IMR-90 (cell line): ENCODE data around the gene CACNA2D3. TPM values are rescaled to one million over a fixed set of nuclear protein-coding genes. Genes with fewer than 3 reads are reported as not detected.

Source experiments
- ATAC-seq: fragments of 200-7000 bp; cut with Tn5 transposase; 2 replicates; pipeline ENCODE4 v1.9.1; 2020; ENCODE audit warnings: low read depth, mild to moderate bottlenecking, moderate library complexity
- BruUV-seq: library from RNA; stranded (reverse); fragments of 400-500 nt; replicated peaks from 2 replicates; lab custom pipeline; 2021; lab: Mats Ljungman, UMichigan
- CTCF ChIA-PET: fragments of 300-600 bp; formaldehyde crosslinking; extraction: SDS; loops from one replicate; lab custom pipeline; 2021; ENCODE audit warnings: antibody characterized with exemption; lab: Yijun Ruan, JAX
- POLR2A ChIA-PET: fragments of 300-600 bp; sonication (Branson Sonifier 250); formaldehyde crosslinking; loops from one replicate; lab custom pipeline; 2022; ENCODE audit warnings: antibody characterized with exemption; ENCODE audit not compliant: unreplicated experiment; lab: Charles Lee
- DNase-seq: peaks from one replicate; pipeline ENCODE4 v3.0.0; 2013
- H2AFZ ChIP-seq: replicated peaks from 2 replicates; pipeline ENCODE3; 2013; ENCODE audit warnings: low read length, mild to moderate bottlenecking; ENCODE audit not compliant: poor library complexity
- H2AK5ac ChIP-seq: 2 replicates; pipeline ENCODE4 v1.6.1; 2013; ENCODE audit warnings: low read depth, low read length, inconsistent platforms
- H2AK9ac ChIP-seq: replicated peaks from 2 replicates; pipeline ENCODE3; 2013; ENCODE audit warnings: mild to moderate bottlenecking, low read depth, low read length, moderate library complexity; ENCODE audit not compliant: poor library complexity
- H2BK120ac ChIP-seq: 2 replicates; pipeline ENCODE4 v1.6.1; 2013; ENCODE audit warnings: low read depth, low read length, inconsistent platforms
- H2BK15ac ChIP-seq: 3 replicates; pipeline ENCODE4 v1.6.1; 2013; ENCODE audit warnings: low read depth, low read length, inconsistent platforms
- H2BK20ac ChIP-seq: 2 replicates; pipeline ENCODE4 v1.6.1; 2013; ENCODE audit warnings: low read depth, mild to moderate bottlenecking, inconsistent platforms, low read length, moderate library complexity
- H2BK5ac ChIP-seq: 2 replicates; pipeline ENCODE4 v1.6.1; 2013; ENCODE audit warnings: mild to moderate bottlenecking, low read depth, low read length, inconsistent platforms; ENCODE audit not compliant: poor library complexity, severe bottlenecking
- H3K14ac ChIP-seq: replicated peaks from 2 replicates; pipeline ENCODE4 v1.6.1; 2013; ENCODE audit warnings: low read depth, low read length, inconsistent platforms
- H3K18ac ChIP-seq: 2 replicates; pipeline ENCODE4 v1.6.1; 2013; ENCODE audit warnings: low read depth, low read length, control low read depth
- H3K23ac ChIP-seq: 2 replicates; pipeline ENCODE4 v1.6.1; 2013; ENCODE audit warnings: low read depth, low read length, inconsistent platforms
- H3K27ac ChIP-seq: 2 replicates; pipeline ENCODE4 v1.5.1; 2013; ENCODE audit warnings: mild to moderate bottlenecking, control low read depth, low read length; ENCODE audit not compliant: insufficient read depth
- H3K27me3 ChIP-seq: 2 replicates; pipeline ENCODE4 v1.6.1; 2013; ENCODE audit warnings: low read length; ENCODE audit not compliant: control insufficient read depth, insufficient read depth
- H3K36me3 ChIP-seq: 2 replicates; pipeline ENCODE4 v1.6.1; 2013; ENCODE audit warnings: low read length, mixed read lengths; ENCODE audit not compliant: control insufficient read depth, insufficient read depth
- H3K4ac ChIP-seq: 2 replicates; pipeline ENCODE4 v1.6.1; 2013; ENCODE audit warnings: low read depth, low read length, inconsistent platforms
- H3K4me1 ChIP-seq: 2 replicates; pipeline ENCODE4 v1.6.1; 2013; ENCODE audit warnings: low read length, mixed read lengths; ENCODE audit not compliant: control insufficient read depth, insufficient read depth
- H3K4me2 ChIP-seq: 2 replicates; pipeline ENCODE4 v1.6.1; 2013; ENCODE audit warnings: low read depth, mild to moderate bottlenecking, control low read depth, low read length, moderate library complexity
- H3K4me3 ChIP-seq: 2 replicates; pipeline ENCODE4 v1.5.1; 2013; ENCODE audit warnings: low read depth, mild to moderate bottlenecking, control low read depth, low read length, moderate library complexity; ENCODE audit not compliant: insufficient read depth
- H3K56ac ChIP-seq: 2 replicates; pipeline ENCODE4 v1.6.1; 2013; ENCODE audit warnings: low read length, inconsistent platforms; ENCODE audit not compliant: insufficient read depth; ENCODE audit errors: extremely low read depth
- H3K79me1 ChIP-seq, 2 experiments: 2 replicates each; pipeline ENCODE4 v1.6.1; 2013; ENCODE audit warnings: low read length in 2 of 2, inconsistent platforms in 1 of 2, low read depth in 1 of 2
- H3K9ac ChIP-seq: 2 replicates; pipeline ENCODE4 v1.6.1; 2013; ENCODE audit warnings: low read depth, low read length, control low read depth
- H3K9me1 ChIP-seq: 2 replicates; pipeline ENCODE4 v1.6.1; 2013; ENCODE audit warnings: low read length, inconsistent platforms; ENCODE audit not compliant: insufficient read depth
- H3K9me3 ChIP-seq: 2 replicates; pipeline ENCODE4 v1.6.1; 2013; ENCODE audit warnings: low read length; ENCODE audit not compliant: control insufficient read depth, insufficient read depth
- H4K20me1 ChIP-seq: 2 replicates; pipeline ENCODE4 v1.6.1; 2013; ENCODE audit warnings: low read length, inconsistent platforms; ENCODE audit not compliant: insufficient read depth
- H4K5ac ChIP-seq: 2 replicates; pipeline ENCODE4 v1.6.1; 2013; ENCODE audit warnings: mild to moderate bottlenecking, low read depth, low read length, control low read depth
- H4K8ac ChIP-seq, 2 experiments: 2 replicates each; pipeline ENCODE4 v1.6.1; 2013; ENCODE audit warnings: low read depth in 2 of 2, low read length in 2 of 2, control low read depth in 1 of 2, inconsistent platforms in 1 of 2
- H4K91ac ChIP-seq: 2 replicates; pipeline ENCODE4 v1.6.1; 2013; ENCODE audit warnings: low read depth, low read length, inconsistent platforms; ENCODE audit not compliant: insufficient read depth
- BHLHE40 ChIP-seq: fragments of 150-350 bp; IDR thresholded peaks from 2 replicates; pipeline ENCODE4 v1.6.1; 2016; ENCODE audit warnings: mild to moderate bottlenecking, low read depth, low read length
- FOS ChIP-seq: fragments of 150-350 bp; IDR thresholded peaks from 2 replicates; pipeline ENCODE4 v1.6.1; 2016; ENCODE audit warnings: low read depth, low read length
- MAFK ChIP-seq: IDR thresholded peaks from 2 replicates; pipeline ENCODE4 v1.6.1; 2012; ENCODE audit warnings: low read depth, low read length, improper control_type of control experiment
- MAZ ChIP-seq: IDR thresholded peaks from 2 replicates; pipeline ENCODE4 v1.6.1; 2012; ENCODE audit warnings: low read depth, mild to moderate bottlenecking, low read length, improper control_type of control experiment, moderate library complexity, borderline replicate concordance
- MXI1 ChIP-seq: IDR thresholded peaks from 2 replicates; pipeline ENCODE4 v1.6.1; 2012; ENCODE audit warnings: low read depth, mild to moderate bottlenecking, low read length, moderate library complexity, borderline replicate concordance
- NFE2L2 ChIP-seq: fragments of 150-350 bp; IDR thresholded peaks from 2 replicates; pipeline ENCODE4 v1.6.1; 2016; ENCODE audit warnings: low read depth, mild to moderate bottlenecking, low read length
- POLR2A ChIP-seq: IDR thresholded peaks from 2 replicates; pipeline ENCODE4 v1.6.1; 2012; ENCODE audit warnings: mild to moderate bottlenecking, low read depth, low read length
- RAD21 ChIP-seq: IDR thresholded peaks from 2 replicates; pipeline ENCODE4 v1.6.1; 2012; ENCODE audit warnings: low read length, improper control_type of control experiment
- WGBS, 2 experiments: methylation state at CpG; one replicate each; pipeline versions ENCODE4 v1.1.5 to v1.1.7; 2013; ENCODE audit warnings: missing lambda C conversion rate in 2 of 2; ENCODE audit not compliant: insufficient read length in 1 of 2; ENCODE audit errors: extremely low coverage in 2 of 2; 5-methylcytosine and 5-hydroxymethylcytosine counted together
- dilution Hi-C: fragments of 300-500 bp; cut with HindIII; formaldehyde crosslinking; loops from one replicate; pipeline ENCODE4 v1.14.3; 2018; ENCODE audit warnings: low sequenced_read_pairs; ENCODE audit not compliant: unreplicated experiment
- in situ Hi-C: fragments of 300-500 bp; cut with MboI; formaldehyde crosslinking; loops from 3 replicates; pipeline ENCODE4 v1.14.3; 2019; ENCODE audit warnings: low sequenced_read_pairs, inconsistent platforms, mixed read lengths
- intact Hi-C: fragments of 100-400 bp; cut with micrococcal nuclease; formaldehyde crosslinking; loops from 2 replicates; pipeline ENCODE4 v1.10.0; 2022
- polyA plus RNA-seq, 3 experiments: library from polyadenylated mRNA; depleted of rRNA; stranded (reverse); fragments of >200 nt; gene quantifications; 2 replicates each; pipeline ENCODE4 v1.2.3, GENCODE V29; 2012; ENCODE audit warnings: low replicate concordance in 1 of 3
- total RNA-seq: library from RNA; depleted of rRNA; stranded (reverse); fragments of >200 nt; gene quantifications from 2 replicates; pipeline ENCODE4 v1.2.3, GENCODE V29; 2012
- TF ChIP-seq, protein P1 (sequence below): conservative IDR thresholded peaks from 2 replicates; pipeline ENCODE4 v1.5.1; 2012; ENCODE audit warnings: mild to moderate bottlenecking, low read depth, low read length, improper control_type of control experiment
- TF ChIP-seq, protein P2 (sequence below): fragments of 150-350 bp; IDR thresholded peaks from 2 replicates; pipeline ENCODE4 v1.6.1; 2017; ENCODE audit warnings: mild to moderate bottlenecking, antibody characterized with exemption, low read length, low read depth

Gene CACNA2D3
- total and polyA plus RNA-seq, 2 of the 4 experiments (the other 2 are of a cell fraction), result 0.36 to 0.41 TPM

DNA sequence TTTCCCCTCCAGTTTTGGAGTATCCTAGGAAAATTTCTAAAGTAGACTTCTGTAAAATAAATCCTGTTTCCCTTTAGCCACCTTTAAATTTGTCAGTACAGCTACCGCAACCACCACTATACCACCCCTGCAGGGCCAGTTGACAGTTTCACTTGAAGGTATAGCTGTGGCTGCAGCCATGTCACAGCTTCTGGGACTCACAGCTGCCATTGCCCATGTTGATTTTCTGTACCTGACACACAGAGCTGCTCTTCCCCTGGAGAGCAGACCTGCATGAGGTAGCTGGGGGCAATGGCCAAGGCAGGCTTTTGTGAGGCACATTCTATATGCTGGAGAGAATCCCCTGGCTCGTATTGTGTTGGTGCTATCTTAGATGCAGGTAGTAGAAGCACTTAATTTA is 460.1 kb downstream of the CACNA2D3 start:
- H3K14ac ChIP-seq, result no peak overlapping the region
- no peak overlapping the region for H3K9ac ChIP-seq
- POLR2A ChIA-PET, result no interaction called here
- CTCF ChIA-PET, result no interaction called here
- H4K5ac ChIP-seq, result no peak overlapping the region
- H3K9me1 ChIP-seq, result no peaks in the 10 kb centered on the region
- no peak overlapping the region for H4K91ac ChIP-seq
- H3K56ac ChIP-seq, result no peak overlapping the region
- no peak overlapping the region for H2BK15ac ChIP-seq
- no peak overlapping the region for H2BK120ac ChIP-seq
- H2AFZ ChIP-seq, result no peak overlapping the region
- H3K9me3 ChIP-seq, result no peaks in the 10 kb centered on the region
- no peak overlapping the region for H2BK5ac ChIP-seq
- H2AK5ac ChIP-seq, result no peak overlapping the region
- no peak overlapping the region for H3K4me3 ChIP-seq
- H3K27ac ChIP-seq, result no peak overlapping the region
- no peaks in the 10 kb centered on the region for H3K27me3 ChIP-seq
- no peak overlapping the region for H3K23ac ChIP-seq
- DNase-seq (no peak), ATAC-seq (no peak)
- no peaks in the 10 kb centered on the region for H4K20me1 ChIP-seq
- TF ChIP-seq FOS, result no peak
- TF ChIP-seq, protein P1, sequence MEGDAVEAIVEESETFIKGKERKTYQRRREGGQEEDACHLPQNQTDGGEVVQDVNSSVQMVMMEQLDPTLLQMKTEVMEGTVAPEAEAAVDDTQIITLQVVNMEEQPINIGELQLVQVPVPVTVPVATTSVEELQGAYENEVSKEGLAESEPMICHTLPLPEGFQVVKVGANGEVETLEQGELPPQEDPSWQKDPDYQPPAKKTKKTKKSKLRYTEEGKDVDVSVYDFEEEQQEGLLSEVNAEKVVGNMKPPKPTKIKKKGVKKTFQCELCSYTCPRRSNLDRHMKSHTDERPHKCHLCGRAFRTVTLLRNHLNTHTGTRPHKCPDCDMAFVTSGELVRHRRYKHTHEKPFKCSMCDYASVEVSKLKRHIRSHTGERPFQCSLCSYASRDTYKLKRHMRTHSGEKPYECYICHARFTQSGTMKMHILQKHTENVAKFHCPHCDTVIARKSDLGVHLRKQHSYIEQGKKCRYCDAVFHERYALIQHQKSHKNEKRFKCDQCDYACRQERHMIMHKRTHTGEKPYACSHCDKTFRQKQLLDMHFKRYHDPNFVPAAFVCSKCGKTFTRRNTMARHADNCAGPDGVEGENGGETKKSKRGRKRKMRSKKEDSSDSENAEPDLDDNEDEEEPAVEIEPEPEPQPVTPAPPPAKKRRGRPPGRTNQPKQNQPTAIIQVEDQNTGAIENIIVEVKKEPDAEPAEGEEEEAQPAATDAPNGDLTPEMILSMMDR, result no peak
- no peak for TF ChIP-seq MAFK
- TF ChIP-seq, protein P2, sequence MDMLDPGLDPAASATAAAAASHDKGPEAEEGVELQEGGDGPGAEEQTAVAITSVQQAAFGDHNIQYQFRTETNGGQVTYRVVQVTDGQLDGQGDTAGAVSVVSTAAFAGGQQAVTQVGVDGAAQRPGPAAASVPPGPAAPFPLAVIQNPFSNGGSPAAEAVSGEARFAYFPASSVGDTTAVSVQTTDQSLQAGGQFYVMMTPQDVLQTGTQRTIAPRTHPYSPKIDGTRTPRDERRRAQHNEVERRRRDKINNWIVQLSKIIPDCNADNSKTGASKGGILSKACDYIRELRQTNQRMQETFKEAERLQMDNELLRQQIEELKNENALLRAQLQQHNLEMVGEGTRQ, result no peak
- no peak for TF ChIP-seq POLR2A
- no peak for TF ChIP-seq MXI1
- TF ChIP-seq MAZ, result no peak
- no peak for TF ChIP-seq NFE2L2
- no peak for TF ChIP-seq RAD21
- TF ChIP-seq BHLHE40, result no peak
- no peaks in the 10 kb centered on the region for H3K79me1 ChIP-seq
- dilution Hi-C loops, result no loop called here
- no peak overlapping the region for H3K4me2 ChIP-seq
- no CpG with 5 or more reads among the region's 2 CpGs for WGBS, 2 experiments
- H2BK20ac ChIP-seq, result no peak overlapping the region
- no peak overlapping the region for H3K4ac ChIP-seq
- H2AK9ac ChIP-seq, result no peak overlapping the region
- no peaks in the 10 kb centered on the region for H3K4me1 ChIP-seq
- in situ Hi-C loops, result no loop called here
- H3K18ac ChIP-seq, result no peak overlapping the region
- no TSS peak for BruUV-seq
- intact Hi-C loops, result no loop called here
- no peak overlapping the region for H4K8ac ChIP-seq
- H3K36me3 ChIP-seq, result no peaks in the 10 kb centered on the region
